Keratinocyte (primary cell): ENCODE measurements around the gene TEX13C.

Experiments
- EZH2 ChIP-seq: IDR thresholded peaks from one replicate; pipeline ENCODE4 v1.6.1; 2012; ENCODE audit warnings: inconsistent platforms, mild to moderate bottlenecking, low read length, moderate library complexity
- TF ChIP-seq, protein P1 (sequence below), 3 experiments: IDR thresholded peaks in 1 of 3; conservative IDR thresholded peaks in 1 of 3; optimal IDR thresholded peaks in 1 of 3; 2 replicates in 2 of 3; 3 replicates in 1 of 3; pipeline versions ENCODE3 to v1.5.1; 2011; ENCODE audit warnings: low read length in 3 of 3, mild to moderate bottlenecking in 3 of 3, moderate library complexity in 2 of 3, control low read depth in 1 of 3, inconsistent platforms in 1 of 3; ENCODE audit not compliant: insufficient read depth in 2 of 3; ENCODE audit errors: extremely low read depth in 1 of 3

DNA sequence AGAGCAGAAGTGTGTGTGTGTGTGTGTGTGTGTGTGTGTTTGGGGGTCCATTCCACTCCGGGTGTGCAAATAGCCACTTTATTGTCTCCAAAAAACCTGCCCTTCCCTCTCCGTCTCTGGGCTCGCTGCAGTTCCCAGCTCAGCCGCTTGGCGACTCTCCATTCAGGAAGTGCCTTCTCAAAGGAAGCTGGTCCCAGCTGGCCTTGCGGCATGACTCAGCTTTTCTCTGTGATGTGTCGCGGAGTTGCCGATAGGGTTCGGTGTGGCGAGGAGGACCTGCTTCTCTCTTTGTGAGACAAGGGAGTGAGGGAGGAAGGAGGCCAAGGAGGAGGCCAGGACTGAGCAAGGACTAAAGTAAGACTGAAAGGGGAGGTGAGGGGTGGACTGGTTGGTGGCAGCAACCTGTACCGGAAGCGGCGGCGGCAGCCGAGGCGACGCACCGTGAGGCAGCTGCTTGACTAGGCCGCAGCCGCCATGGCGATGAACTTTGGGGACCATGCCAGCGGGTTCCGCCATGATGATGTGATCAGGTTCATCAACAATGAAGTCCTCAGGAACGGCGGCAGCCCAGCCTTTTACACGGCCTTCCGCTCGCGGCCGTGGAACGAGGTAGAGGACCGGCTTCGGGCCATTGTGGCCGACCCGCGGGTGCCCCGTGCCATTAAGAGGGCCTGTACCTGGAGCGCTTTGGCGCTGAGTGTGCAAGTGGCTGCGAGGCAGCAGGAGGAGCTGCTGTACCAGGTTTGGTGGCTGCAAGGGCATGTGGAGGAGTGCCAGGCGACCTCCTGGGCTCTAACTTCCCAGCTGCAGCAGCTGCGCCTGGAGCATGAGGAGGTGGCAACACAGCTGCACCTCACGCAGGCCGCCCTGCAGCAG is at the start of gene TEX13C:
- TF ChIP-seq, protein P1, sequence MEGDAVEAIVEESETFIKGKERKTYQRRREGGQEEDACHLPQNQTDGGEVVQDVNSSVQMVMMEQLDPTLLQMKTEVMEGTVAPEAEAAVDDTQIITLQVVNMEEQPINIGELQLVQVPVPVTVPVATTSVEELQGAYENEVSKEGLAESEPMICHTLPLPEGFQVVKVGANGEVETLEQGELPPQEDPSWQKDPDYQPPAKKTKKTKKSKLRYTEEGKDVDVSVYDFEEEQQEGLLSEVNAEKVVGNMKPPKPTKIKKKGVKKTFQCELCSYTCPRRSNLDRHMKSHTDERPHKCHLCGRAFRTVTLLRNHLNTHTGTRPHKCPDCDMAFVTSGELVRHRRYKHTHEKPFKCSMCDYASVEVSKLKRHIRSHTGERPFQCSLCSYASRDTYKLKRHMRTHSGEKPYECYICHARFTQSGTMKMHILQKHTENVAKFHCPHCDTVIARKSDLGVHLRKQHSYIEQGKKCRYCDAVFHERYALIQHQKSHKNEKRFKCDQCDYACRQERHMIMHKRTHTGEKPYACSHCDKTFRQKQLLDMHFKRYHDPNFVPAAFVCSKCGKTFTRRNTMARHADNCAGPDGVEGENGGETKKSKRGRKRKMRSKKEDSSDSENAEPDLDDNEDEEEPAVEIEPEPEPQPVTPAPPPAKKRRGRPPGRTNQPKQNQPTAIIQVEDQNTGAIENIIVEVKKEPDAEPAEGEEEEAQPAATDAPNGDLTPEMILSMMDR (optimal IDR thresholded peaks at IDR 0.05 in 1 of 3, IDR thresholded peaks at IDR 0.05 in 1 of 3, conservative IDR thresholded peaks at IDR 0.05 in 1 of 3; ENCODE audit: extremely low read depth in 1 of 3, insufficient read depth in 2 of 3, low read length in 3 of 3), result no peak
- TF ChIP-seq EZH2, result no peak
